ENCODE measurements around the gene FNDC11. TPM values are rescaled to one million over a fixed set of nuclear protein-coding genes. Genes with fewer than 3 reads are reported as not detected.
A peak's percentile ranks its signal among the peaks of the same experiment; 100 is the strongest.

FNDC11 gene
- total and polyA plus RNA-seq, 2 of the 13 experiments (the other 11 are each of a cell fraction or from before 2014, with no cell fraction given): 0.07 TPM; not detected in 1

- TF ChIP-seq ZGPAT (CRISPR knock-in tag; IDR thresholded peaks at IDR 0.05) (0 out of 2 replicates have a peak, but pooled peaks have one; percentile 17), KDM5B (CRISPR knock-in tag; IDR thresholded peaks at IDR 0.05; ENCODE audit: borderline replicate concordance) (peak; percentile 71; the same call in 1 of the 2 replicates), ARNT2 (CRISPR knock-in tag; IDR thresholded peaks at IDR 0.05; ENCODE audit: low read depth) (no peak), AGO2 (optimal IDR thresholded peaks at IDR 0.05; ENCODE audit: low read depth, low read length) (peak; percentile 19), PCBP1 (IDR thresholded peaks at IDR 0.05; ENCODE audit: borderline replicate concordance, low read depth, low read length) (0 out of 2 replicates have a peak, but pooled peaks have one; percentile 34), CTCF (CRISPR knock-in tag; IDR thresholded peaks at IDR 0.05) (peak; percentile 38; the same call in 1 of the 2 replicates), KDM3A (CRISPR knock-in tag; IDR thresholded peaks at IDR 0.05; ENCODE audit: low read depth) (no peak), ZNF704 (CRISPR knock-in tag; IDR thresholded peaks at IDR 0.05; ENCODE audit: borderline replicate concordance) (0 out of 2 replicates have a peak, but pooled peaks have one; percentile 40), LCORL (IDR thresholded peaks at IDR 0.05) (no peak), LCORL (CRISPR knock-in tag; IDR thresholded peaks at IDR 0.05) (0 out of 2 replicates have a peak, but pooled peaks have one; percentile 23), HNRNPLL (IDR thresholded peaks at IDR 0.05; ENCODE audit: low read depth, low read length, poor library complexity, severe bottlenecking) (peak; percentile 28), MXD1 (CRISPR knock-in tag; IDR thresholded peaks at IDR 0.05) (0 out of 2 replicates have a peak, but pooled peaks have one; percentile 21), TAF1 (CRISPR knock-in tag; IDR thresholded peaks at IDR 0.05) (peak; percentile 31; the same call in 1 of the 2 replicates), ZSCAN21 (CRISPR knock-in tag; IDR thresholded peaks at IDR 0.05; ENCODE audit: borderline replicate concordance) (0 out of 2 replicates have a peak, but pooled peaks have one; percentile 30), SMAD9 (CRISPR knock-in tag; IDR thresholded peaks at IDR 0.05) (no peak), HMG20B (CRISPR knock-in tag; conservative IDR thresholded peaks at IDR 0.05) (no peak), ZFAT (CRISPR knock-in tag; conservative IDR thresholded peaks at IDR 0.05) (0 out of 2 replicates have a peak, but pooled peaks have one; percentile 9), TBX2 (CRISPR knock-in tag; IDR thresholded peaks at IDR 0.05; ENCODE audit: borderline replicate concordance) (no peak), EZH2 (conservative IDR thresholded peaks at IDR 0.05; ENCODE audit: low read depth, low read length) (peak; percentile 98; the same call in 1 of the 2 replicates)
Observed at GRCh38 chr20:63519668-63520503, 34.1 kb upstream of the FNDC11 start (continued).

Data from HepG2 (cell line).